ENCODE measurements around the gene GORASP1.

The GORASP1 gene

DNA sequence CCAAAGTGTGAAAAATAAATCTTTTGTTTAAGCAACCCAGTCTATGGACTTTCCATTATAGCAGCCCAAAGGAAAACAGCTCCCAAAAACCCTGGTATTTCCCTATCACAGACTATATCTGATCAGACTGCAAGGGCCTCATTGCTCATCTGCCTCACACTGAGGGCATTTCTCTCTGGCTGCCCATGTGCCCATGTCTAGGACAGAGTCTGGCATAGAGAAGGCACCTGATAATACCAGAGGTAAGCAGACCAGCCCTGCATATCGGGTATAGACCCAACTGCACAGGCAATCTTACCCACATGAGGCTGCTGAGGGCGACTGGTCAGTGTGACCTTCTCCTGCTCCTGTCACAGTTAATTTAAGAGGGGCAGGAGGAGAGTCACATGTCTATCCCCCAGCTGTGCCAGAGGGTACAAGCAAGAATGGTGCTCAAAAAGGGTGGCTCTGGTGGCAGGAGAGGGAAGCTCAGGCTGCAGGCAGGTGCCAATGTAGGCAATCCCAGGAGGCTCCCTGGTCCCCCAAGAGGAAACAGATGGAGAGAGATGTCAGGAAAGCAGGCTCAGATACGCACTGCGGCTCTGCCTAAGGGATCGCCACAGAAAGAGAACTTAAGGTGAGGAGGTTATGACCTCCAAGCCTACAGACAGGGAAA, 42.8 kb upstream of the GORASP1 start:
- H3K36me3 ChIP-seq = peaks cover 16% of the 10 kb centered on the region
- no peaks in the 10 kb centered on the region for H3K27me3 ChIP-seq (ENCODE audit: insufficient read depth, low read depth, severe bottlenecking)
- peak; percentile 73 for DNase-seq
- TF ChIP-seq, protein P1, sequence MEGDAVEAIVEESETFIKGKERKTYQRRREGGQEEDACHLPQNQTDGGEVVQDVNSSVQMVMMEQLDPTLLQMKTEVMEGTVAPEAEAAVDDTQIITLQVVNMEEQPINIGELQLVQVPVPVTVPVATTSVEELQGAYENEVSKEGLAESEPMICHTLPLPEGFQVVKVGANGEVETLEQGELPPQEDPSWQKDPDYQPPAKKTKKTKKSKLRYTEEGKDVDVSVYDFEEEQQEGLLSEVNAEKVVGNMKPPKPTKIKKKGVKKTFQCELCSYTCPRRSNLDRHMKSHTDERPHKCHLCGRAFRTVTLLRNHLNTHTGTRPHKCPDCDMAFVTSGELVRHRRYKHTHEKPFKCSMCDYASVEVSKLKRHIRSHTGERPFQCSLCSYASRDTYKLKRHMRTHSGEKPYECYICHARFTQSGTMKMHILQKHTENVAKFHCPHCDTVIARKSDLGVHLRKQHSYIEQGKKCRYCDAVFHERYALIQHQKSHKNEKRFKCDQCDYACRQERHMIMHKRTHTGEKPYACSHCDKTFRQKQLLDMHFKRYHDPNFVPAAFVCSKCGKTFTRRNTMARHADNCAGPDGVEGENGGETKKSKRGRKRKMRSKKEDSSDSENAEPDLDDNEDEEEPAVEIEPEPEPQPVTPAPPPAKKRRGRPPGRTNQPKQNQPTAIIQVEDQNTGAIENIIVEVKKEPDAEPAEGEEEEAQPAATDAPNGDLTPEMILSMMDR (IDR thresholded peaks at IDR 0.05; ENCODE audit: low read depth, low read length) = peak; percentile 46
- peak overlapping the region; percentile 87 for H3K27ac ChIP-seq
- H3K4me3 ChIP-seq (ENCODE audit: low read depth, low read length) = peak overlapping the region; percentile 15; the same call in 1 of the 2 replicates
- no peaks in the 10 kb centered on the region for H3K9me3 ChIP-seq (ENCODE audit: severe bottlenecking)

DNA sequence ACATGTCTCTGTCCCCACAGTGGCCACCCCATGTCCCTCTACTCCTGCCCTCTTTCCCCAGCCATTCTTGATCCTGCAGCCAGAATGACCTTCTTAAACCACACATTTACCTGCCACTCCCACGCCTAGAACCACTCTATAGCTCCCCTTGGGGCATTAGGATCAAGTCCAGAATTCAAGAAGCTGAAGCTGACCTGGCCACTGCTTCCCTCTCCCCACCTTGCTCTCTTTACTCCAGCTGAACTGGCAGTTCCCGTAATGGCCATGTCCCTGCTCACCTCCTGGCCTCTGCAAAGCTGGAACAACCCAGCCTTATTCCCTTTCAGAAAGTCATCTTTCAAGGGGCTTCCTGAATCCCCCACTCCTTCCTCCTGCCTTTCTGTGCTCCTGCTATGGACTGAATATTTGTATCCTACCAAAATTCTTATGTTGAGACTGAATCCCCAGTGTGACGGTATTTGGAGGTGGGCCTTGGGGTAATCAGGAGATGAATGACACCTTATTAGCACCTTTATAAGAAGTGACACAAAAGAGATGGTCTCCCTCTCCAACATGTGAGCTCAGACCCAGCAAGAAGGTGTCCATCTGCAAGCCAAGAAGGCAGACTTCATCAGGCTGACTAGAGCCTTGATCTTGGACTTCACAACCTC, 42.2 kb upstream of the GORASP1 start:
- Histone ChIP-seq H3K9me3 (ENCODE audit: severe bottlenecking) (no peaks in the 10 kb centered on the region), H3K36me3 (peaks cover 23% of the 10 kb centered on the region), H3K27me3 (ENCODE audit: insufficient read depth, low read depth, severe bottlenecking) (no peaks in the 10 kb centered on the region), H3K27ac (peak overlapping the region; percentile 87), H3K4me3 (ENCODE audit: low read depth, low read length) (no peak overlapping the region)
- no peak for DNase-seq
- TF ChIP-seq, protein P1 (IDR thresholded peaks at IDR 0.05; ENCODE audit: low read depth, low read length) = no peak

DNA sequence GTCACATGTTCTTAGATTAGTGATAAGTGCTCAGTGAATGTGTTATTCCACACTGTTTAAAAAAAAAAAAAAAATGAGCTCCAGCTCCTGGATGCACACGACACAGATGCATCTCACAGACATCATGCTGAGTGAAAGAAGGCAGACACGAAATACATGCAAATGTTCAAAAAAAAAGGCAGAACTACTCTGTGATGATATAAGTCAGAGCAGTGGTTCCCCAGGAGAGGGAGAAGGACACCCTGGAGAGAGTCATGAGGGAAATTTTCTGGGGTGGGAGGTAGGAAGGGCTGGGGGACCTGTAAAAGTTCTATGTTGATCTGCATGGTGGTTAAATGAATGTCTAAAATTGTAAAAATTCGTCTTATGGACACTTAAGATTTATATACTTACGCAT, 41.6 kb upstream of the GORASP1 start:
- Histone ChIP-seq H3K9me3 (ENCODE audit: severe bottlenecking) (no peaks in the 10 kb centered on the region), H3K27ac (peak overlapping the region; percentile 87), H3K27me3 (ENCODE audit: insufficient read depth, low read depth, severe bottlenecking) (no peaks in the 10 kb centered on the region), H3K4me3 (ENCODE audit: low read depth, low read length) (no peak overlapping the region), H3K36me3 (peaks cover 28% of the 10 kb centered on the region)
- no peak for DNase-seq
- TF ChIP-seq, protein P1 (IDR thresholded peaks at IDR 0.05; ENCODE audit: low read depth, low read length) = no peak

DNA sequence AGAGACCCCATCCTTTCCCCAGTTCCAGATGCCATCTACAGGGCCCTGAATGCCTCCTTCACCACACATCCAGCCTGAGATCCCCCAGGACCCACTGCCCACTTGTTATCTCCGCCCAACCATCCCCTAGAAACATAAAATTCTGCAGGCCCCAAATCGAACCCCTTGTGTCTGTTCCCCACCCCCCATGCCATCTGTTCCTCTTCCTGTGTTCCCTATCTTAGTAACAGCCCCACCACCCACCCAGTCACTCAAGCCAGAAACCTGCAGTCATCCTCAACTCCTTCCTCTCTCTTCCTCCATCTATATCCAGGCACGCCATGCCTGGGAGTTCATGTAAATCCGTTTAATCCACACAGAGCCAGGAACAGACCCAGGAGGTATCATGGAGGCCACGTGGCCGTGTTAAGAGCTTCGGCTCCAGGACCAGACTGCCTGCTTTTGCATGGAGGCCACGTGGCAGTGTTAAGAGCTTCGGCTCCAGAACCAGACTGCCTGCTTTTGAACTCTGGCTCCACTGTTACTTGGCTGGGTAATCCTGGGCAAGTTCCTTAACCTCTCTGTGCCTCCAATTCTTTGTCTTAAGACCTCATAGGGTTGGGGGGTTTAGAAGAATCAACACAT, 41.1 kb upstream of the GORASP1 start:
- no peaks in the 10 kb centered on the region for H3K9me3 ChIP-seq (ENCODE audit: severe bottlenecking)
- no peaks in the 10 kb centered on the region for H3K27me3 ChIP-seq (ENCODE audit: insufficient read depth, low read depth, severe bottlenecking)
- DNase-seq = peak; percentile 90
- H3K4me3 ChIP-seq (ENCODE audit: low read depth, low read length) = no peak overlapping the region; the same call in 1 of the 2 replicates
- H3K36me3 ChIP-seq = peaks cover 33% of the 10 kb centered on the region
- peak overlapping the region; percentile 87 for H3K27ac ChIP-seq
- TF ChIP-seq, protein P1 (IDR thresholded peaks at IDR 0.05; ENCODE audit: low read depth, low read length) = no peak

DNA sequence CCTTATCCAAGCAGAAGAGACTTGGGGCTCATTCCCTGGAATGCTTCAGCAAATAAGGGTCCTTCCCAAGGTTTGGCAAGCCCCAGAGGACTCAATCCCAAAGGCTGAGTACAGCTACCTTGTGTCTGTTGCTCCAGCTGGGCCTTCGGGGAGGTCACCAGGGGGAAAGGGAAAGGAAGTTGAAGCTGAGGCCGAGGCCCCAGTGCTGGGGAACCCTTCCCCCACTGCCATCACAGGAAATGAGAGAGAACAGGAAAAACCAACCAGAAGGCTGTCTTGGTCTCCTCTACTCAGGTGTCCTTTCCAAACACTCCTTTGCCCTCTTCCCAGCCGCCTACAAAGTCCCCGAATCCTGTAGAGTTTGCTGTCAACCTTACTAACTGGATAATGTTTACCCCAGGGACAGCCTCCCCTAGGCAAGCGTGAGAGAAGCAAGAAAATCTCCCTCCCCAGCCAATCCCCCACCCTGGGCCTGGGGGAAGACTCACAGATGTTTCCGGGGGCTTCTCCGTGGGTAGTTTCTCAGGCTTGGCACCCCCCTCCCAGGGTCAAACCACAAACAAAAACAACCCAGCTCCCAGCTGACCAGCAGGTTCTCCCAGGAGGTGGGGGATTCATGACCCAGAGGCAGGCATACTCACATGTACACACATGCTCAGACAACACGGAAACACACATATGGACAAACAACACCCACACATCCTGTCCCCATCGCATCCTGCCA, 40.4 kb upstream of the GORASP1 start:
- no peaks in the 10 kb centered on the region for H3K9me3 ChIP-seq (ENCODE audit: severe bottlenecking)
- peaks cover 40% of the 10 kb centered on the region for H3K36me3 ChIP-seq
- no peaks in the 10 kb centered on the region for H3K27me3 ChIP-seq (ENCODE audit: insufficient read depth, low read depth, severe bottlenecking)
- H3K4me3 ChIP-seq (ENCODE audit: low read depth, low read length) = peak overlapping the region; percentile 3; the same call in 1 of the 2 replicates
- TF ChIP-seq, protein P1 (IDR thresholded peaks at IDR 0.05; ENCODE audit: low read depth, low read length) = no peak
- DNase-seq = peak; percentile 52
- H3K27ac ChIP-seq = peak overlapping the region; percentile 87
